IMR-90 (cell line): ENCODE data around the gene CASS4. TPM values are rescaled to one million over a fixed set of nuclear protein-coding genes. Genes with fewer than 3 reads are reported as not detected.

Experiments
- ATAC-seq: fragments of 200-7000 bp; cut with Tn5 transposase; 2 replicates; pipeline ENCODE4 v1.9.1; 2020; ENCODE audit warnings: low read depth, mild to moderate bottlenecking, moderate library complexity
- BruUV-seq: library from RNA; stranded (reverse); fragments of 400-500 nt; replicated peaks from 2 replicates; lab custom pipeline; 2021; lab: Mats Ljungman, UMichigan
- CTCF ChIA-PET: fragments of 300-600 bp; formaldehyde crosslinking; extraction: SDS; loops from one replicate; lab custom pipeline; 2021; ENCODE audit warnings: antibody characterized with exemption; lab: Yijun Ruan, JAX
- POLR2A ChIA-PET: fragments of 300-600 bp; sonication (Branson Sonifier 250); formaldehyde crosslinking; loops from one replicate; lab custom pipeline; 2022; ENCODE audit warnings: antibody characterized with exemption; ENCODE audit not compliant: unreplicated experiment; lab: Charles Lee
- DNase-seq: peaks from one replicate; pipeline ENCODE4 v3.0.0; 2013
- H2AFZ ChIP-seq: replicated peaks from 2 replicates; pipeline ENCODE3; 2013; ENCODE audit warnings: low read length, mild to moderate bottlenecking; ENCODE audit not compliant: poor library complexity
- H2AK5ac ChIP-seq: 2 replicates; pipeline ENCODE4 v1.6.1; 2013; ENCODE audit warnings: low read depth, low read length, inconsistent platforms
- H2AK9ac ChIP-seq: replicated peaks from 2 replicates; pipeline ENCODE3; 2013; ENCODE audit warnings: mild to moderate bottlenecking, low read depth, low read length, moderate library complexity; ENCODE audit not compliant: poor library complexity
- H2BK120ac ChIP-seq: 2 replicates; pipeline ENCODE4 v1.6.1; 2013; ENCODE audit warnings: low read depth, low read length, inconsistent platforms
- H2BK15ac ChIP-seq: 3 replicates; pipeline ENCODE4 v1.6.1; 2013; ENCODE audit warnings: low read depth, low read length, inconsistent platforms
- H2BK20ac ChIP-seq: 2 replicates; pipeline ENCODE4 v1.6.1; 2013; ENCODE audit warnings: low read depth, mild to moderate bottlenecking, inconsistent platforms, low read length, moderate library complexity
- H2BK5ac ChIP-seq: 2 replicates; pipeline ENCODE4 v1.6.1; 2013; ENCODE audit warnings: mild to moderate bottlenecking, low read depth, low read length, inconsistent platforms; ENCODE audit not compliant: poor library complexity, severe bottlenecking
- H3K14ac ChIP-seq: replicated peaks from 2 replicates; pipeline ENCODE4 v1.6.1; 2013; ENCODE audit warnings: low read depth, low read length, inconsistent platforms
- H3K18ac ChIP-seq: 2 replicates; pipeline ENCODE4 v1.6.1; 2013; ENCODE audit warnings: low read depth, low read length, control low read depth
- H3K23ac ChIP-seq: 2 replicates; pipeline ENCODE4 v1.6.1; 2013; ENCODE audit warnings: low read depth, low read length, inconsistent platforms
- H3K27ac ChIP-seq: 2 replicates; pipeline ENCODE4 v1.5.1; 2013; ENCODE audit warnings: mild to moderate bottlenecking, control low read depth, low read length; ENCODE audit not compliant: insufficient read depth
- H3K27me3 ChIP-seq: 2 replicates; pipeline ENCODE4 v1.6.1; 2013; ENCODE audit warnings: low read length; ENCODE audit not compliant: control insufficient read depth, insufficient read depth
- H3K36me3 ChIP-seq: 2 replicates; pipeline ENCODE4 v1.6.1; 2013; ENCODE audit warnings: low read length, mixed read lengths; ENCODE audit not compliant: control insufficient read depth, insufficient read depth
- H3K4ac ChIP-seq: 2 replicates; pipeline ENCODE4 v1.6.1; 2013; ENCODE audit warnings: low read depth, low read length, inconsistent platforms
- H3K4me1 ChIP-seq: 2 replicates; pipeline ENCODE4 v1.6.1; 2013; ENCODE audit warnings: low read length, mixed read lengths; ENCODE audit not compliant: control insufficient read depth, insufficient read depth
- H3K4me2 ChIP-seq: 2 replicates; pipeline ENCODE4 v1.6.1; 2013; ENCODE audit warnings: low read depth, mild to moderate bottlenecking, control low read depth, low read length, moderate library complexity
- H3K4me3 ChIP-seq: 2 replicates; pipeline ENCODE4 v1.5.1; 2013; ENCODE audit warnings: low read depth, mild to moderate bottlenecking, control low read depth, low read length, moderate library complexity; ENCODE audit not compliant: insufficient read depth
- H3K56ac ChIP-seq: 2 replicates; pipeline ENCODE4 v1.6.1; 2013; ENCODE audit warnings: low read length, inconsistent platforms; ENCODE audit not compliant: insufficient read depth; ENCODE audit errors: extremely low read depth
- H3K79me1 ChIP-seq, 2 experiments: 2 replicates each; pipeline ENCODE4 v1.6.1; 2013; ENCODE audit warnings: low read length in 2 of 2, inconsistent platforms in 1 of 2, low read depth in 1 of 2
- H3K9ac ChIP-seq: 2 replicates; pipeline ENCODE4 v1.6.1; 2013; ENCODE audit warnings: low read depth, low read length, control low read depth
- H3K9me1 ChIP-seq: 2 replicates; pipeline ENCODE4 v1.6.1; 2013; ENCODE audit warnings: low read length, inconsistent platforms; ENCODE audit not compliant: insufficient read depth
- H3K9me3 ChIP-seq: 2 replicates; pipeline ENCODE4 v1.6.1; 2013; ENCODE audit warnings: low read length; ENCODE audit not compliant: control insufficient read depth, insufficient read depth
- H4K20me1 ChIP-seq: 2 replicates; pipeline ENCODE4 v1.6.1; 2013; ENCODE audit warnings: low read length, inconsistent platforms; ENCODE audit not compliant: insufficient read depth
- H4K5ac ChIP-seq: 2 replicates; pipeline ENCODE4 v1.6.1; 2013; ENCODE audit warnings: mild to moderate bottlenecking, low read depth, low read length, control low read depth
- H4K8ac ChIP-seq, 2 experiments: 2 replicates each; pipeline ENCODE4 v1.6.1; 2013; ENCODE audit warnings: low read depth in 2 of 2, low read length in 2 of 2, control low read depth in 1 of 2, inconsistent platforms in 1 of 2
- H4K91ac ChIP-seq: 2 replicates; pipeline ENCODE4 v1.6.1; 2013; ENCODE audit warnings: low read depth, low read length, inconsistent platforms; ENCODE audit not compliant: insufficient read depth
- CEBPB ChIP-seq: IDR thresholded peaks from 2 replicates; pipeline ENCODE4 v1.6.1; 2012; ENCODE audit warnings: low read depth, low read length, improper control_type of control experiment
- RFX5 ChIP-seq: IDR thresholded peaks from 2 replicates; pipeline ENCODE4 v1.8.0; 2012; ENCODE audit warnings: low read depth, mild to moderate bottlenecking, low read length, moderate library complexity
- WGBS, 2 experiments: methylation state at CpG; one replicate each; pipeline versions ENCODE4 v1.1.5 to v1.1.7; 2013; ENCODE audit warnings: missing lambda C conversion rate in 2 of 2; ENCODE audit not compliant: insufficient read length in 1 of 2; ENCODE audit errors: extremely low coverage in 2 of 2; 5-methylcytosine and 5-hydroxymethylcytosine counted together
- dilution Hi-C: fragments of 300-500 bp; cut with HindIII; formaldehyde crosslinking; loops from one replicate; pipeline ENCODE4 v1.14.3; 2018; ENCODE audit warnings: low sequenced_read_pairs; ENCODE audit not compliant: unreplicated experiment
- in situ Hi-C: fragments of 300-500 bp; cut with MboI; formaldehyde crosslinking; loops from 3 replicates; pipeline ENCODE4 v1.14.3; 2019; ENCODE audit warnings: low sequenced_read_pairs, inconsistent platforms, mixed read lengths
- intact Hi-C: fragments of 100-400 bp; cut with micrococcal nuclease; formaldehyde crosslinking; loops from 2 replicates; pipeline ENCODE4 v1.10.0; 2022
- polyA plus RNA-seq, 3 experiments: library from polyadenylated mRNA; depleted of rRNA; stranded (reverse); fragments of >200 nt; gene quantifications; 2 replicates each; pipeline ENCODE4 v1.2.3, GENCODE V29; 2012; ENCODE audit warnings: low replicate concordance in 1 of 3
- total RNA-seq: library from RNA; depleted of rRNA; stranded (reverse); fragments of >200 nt; gene quantifications from 2 replicates; pipeline ENCODE4 v1.2.3, GENCODE V29; 2012

CASS4 gene
- total and polyA plus RNA-seq, 2 of the 4 experiments (the other 2 are of a cell fraction) = 25.8 to 26.5 TPM

DNA sequence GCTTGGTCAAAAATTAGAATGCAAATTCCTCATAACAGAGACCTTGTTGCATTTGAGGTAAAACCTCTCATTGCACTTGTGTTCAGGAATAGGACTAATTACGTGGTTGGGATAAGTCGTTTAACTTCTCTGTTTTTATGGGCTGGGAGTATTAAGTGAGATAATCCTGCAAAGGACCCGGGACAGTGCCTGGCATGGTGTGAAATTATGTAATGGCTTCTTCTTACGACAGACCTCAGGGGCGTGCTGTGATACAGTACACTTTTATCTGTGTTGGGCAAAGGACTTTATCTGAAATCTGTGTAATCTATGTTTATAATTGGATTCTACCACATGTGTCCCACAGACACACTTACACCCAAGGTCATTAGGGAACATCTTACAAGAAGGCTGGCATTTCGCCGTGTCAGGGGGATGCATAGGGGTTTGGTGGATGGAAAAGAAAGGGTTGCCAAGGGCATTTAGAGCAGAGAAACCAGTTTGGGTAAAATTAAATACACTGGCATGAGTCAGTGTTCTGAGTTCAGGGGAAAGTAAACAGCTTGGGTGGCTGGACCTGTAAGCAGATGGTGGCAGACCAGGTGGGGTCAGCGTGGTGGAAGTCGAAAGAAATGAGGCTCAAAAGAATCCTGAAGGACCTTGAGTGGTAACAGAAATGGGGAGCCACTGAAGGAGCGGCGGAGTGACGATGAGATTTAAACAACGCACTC, 39.2 kb downstream of the CASS4 start:
- CTCF ChIA-PET = interaction anchor here (0.6 kb wide), 1 partner anchor 32 kb away, joined by 5 read pairs; no protein-coding TSS in a partner anchor
- no peak overlapping the region for H2AK5ac ChIP-seq
- H3K18ac ChIP-seq = no peak overlapping the region
- no peak overlapping the region for H4K5ac ChIP-seq
- intact Hi-C loops (no loop called here), dilution Hi-C loops (no loop called here), in situ Hi-C loops (no loop called here)
- H2BK120ac ChIP-seq = no peak overlapping the region
- H3K9ac ChIP-seq = no peak overlapping the region
- H3K4me2 ChIP-seq = no peak overlapping the region
- no peaks in the 10 kb centered on the region for H3K9me3 ChIP-seq
- 65% methylated on average over 4 of the region's 13 CpGs; no CpG with 5 or more reads in 1 of the 2 experiments for WGBS, 2 experiments
- no peak overlapping the region for H2BK5ac ChIP-seq
- no peaks in the 10 kb centered on the region; a peak in 1 of 4 replicates for H3K79me1 ChIP-seq
- H3K56ac ChIP-seq = no peak overlapping the region
- H3K36me3 ChIP-seq = peaks cover 37% of the 10 kb centered on the region
- BruUV-seq = no TSS peak
- no peak overlapping the region for H3K14ac ChIP-seq
- H2AFZ ChIP-seq = no peak overlapping the region
- TF ChIP-seq CEBPB = 0 out of 2 replicates have a peak, but pooled peaks have one; percentile 10
- TF ChIP-seq RFX5 = no peak
- no peak overlapping the region for H3K4ac ChIP-seq
- POLR2A ChIA-PET = interaction anchor here (0.6 to 0.7 kb wide), 3 partner anchors 10 to 63 kb away, joined by 3 to 6 read pairs (median 3); no protein-coding TSS in a partner anchor
- no peak overlapping the region for H3K4me3 ChIP-seq
- H3K27me3 ChIP-seq = no peaks in the 10 kb centered on the region
- no peak overlapping the region for H4K8ac ChIP-seq
- no peak for DNase-seq
- H2AK9ac ChIP-seq = peak overlapping the region; percentile 34
- H3K23ac ChIP-seq = no peak overlapping the region
- ATAC-seq = peak; percentile 70
- no peaks in the 10 kb centered on the region for H3K4me1 ChIP-seq
- no peak overlapping the region for H2BK20ac ChIP-seq
- no peaks in the 10 kb centered on the region; the same call in 1 of the 2 replicates for H3K9me1 ChIP-seq
- no peaks in the 10 kb centered on the region for H4K20me1 ChIP-seq
- H3K27ac ChIP-seq = no peak overlapping the region
- no peak overlapping the region for H2BK15ac ChIP-seq
- H4K91ac ChIP-seq = no peak overlapping the region
